ENCODE data around the gene ZBTB14.

- TF ChIP-seq, protein P1, sequence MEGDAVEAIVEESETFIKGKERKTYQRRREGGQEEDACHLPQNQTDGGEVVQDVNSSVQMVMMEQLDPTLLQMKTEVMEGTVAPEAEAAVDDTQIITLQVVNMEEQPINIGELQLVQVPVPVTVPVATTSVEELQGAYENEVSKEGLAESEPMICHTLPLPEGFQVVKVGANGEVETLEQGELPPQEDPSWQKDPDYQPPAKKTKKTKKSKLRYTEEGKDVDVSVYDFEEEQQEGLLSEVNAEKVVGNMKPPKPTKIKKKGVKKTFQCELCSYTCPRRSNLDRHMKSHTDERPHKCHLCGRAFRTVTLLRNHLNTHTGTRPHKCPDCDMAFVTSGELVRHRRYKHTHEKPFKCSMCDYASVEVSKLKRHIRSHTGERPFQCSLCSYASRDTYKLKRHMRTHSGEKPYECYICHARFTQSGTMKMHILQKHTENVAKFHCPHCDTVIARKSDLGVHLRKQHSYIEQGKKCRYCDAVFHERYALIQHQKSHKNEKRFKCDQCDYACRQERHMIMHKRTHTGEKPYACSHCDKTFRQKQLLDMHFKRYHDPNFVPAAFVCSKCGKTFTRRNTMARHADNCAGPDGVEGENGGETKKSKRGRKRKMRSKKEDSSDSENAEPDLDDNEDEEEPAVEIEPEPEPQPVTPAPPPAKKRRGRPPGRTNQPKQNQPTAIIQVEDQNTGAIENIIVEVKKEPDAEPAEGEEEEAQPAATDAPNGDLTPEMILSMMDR (IDR thresholded peaks at IDR 0.05) = no peak
- no peak for TF ChIP-seq POLR2A (IDR thresholded peaks at IDR 0.05; ENCODE audit: low read depth)
- no peak for TF ChIP-seq POLR2AphosphoS5 (IDR thresholded peaks at IDR 0.05)
Observed at GRCh38 chr18:5311301-5311989, 15.9 kb upstream of the ZBTB14 start.
